ENCODE measurements around the gene CCDC50.

CCDC50 gene

DNA sequence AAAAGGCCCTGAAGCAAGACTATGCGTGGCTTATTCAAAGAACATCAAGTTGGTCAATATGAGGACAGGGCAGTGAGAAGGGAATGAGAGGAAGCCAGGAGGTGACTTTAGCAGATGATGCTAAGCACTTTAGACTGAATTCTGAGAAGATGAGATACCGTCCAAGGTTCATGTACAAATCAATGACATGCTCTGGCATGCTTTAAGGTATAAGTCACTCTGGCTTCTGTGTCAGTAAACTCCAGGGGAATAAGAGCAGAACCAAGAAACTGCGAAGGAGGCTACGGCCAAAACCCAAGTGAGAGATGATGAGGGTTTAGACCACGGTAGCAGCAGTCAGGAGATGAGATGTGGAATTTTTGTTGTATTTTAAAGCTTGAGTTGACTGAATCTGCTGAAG, 8.9 kb upstream of the CCDC50 start:
- DNase-seq: no peak

GRCh38 chr3:191321019-191321767, 8.0 kb upstream of the CCDC50 start:
- no peak for DNase-seq

DNA sequence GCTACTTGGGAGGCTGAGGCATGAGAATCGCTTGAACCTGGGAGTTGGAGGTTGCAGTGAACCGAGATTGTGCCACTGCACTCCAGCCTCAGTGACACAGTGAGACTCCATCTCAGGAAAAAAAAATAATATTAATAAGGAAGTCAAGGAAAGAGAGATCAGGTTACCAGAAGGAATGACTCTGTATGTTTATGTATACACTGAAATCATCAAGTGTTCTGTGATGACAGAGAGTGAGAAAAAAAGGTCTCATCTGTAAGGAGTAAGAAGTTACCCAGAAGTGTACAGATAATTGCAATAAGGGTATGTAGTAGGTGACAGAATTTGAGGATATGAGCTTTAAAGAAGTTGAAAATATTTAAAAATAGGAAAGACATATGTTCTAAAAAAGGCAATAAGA, 4.3 kb upstream of the CCDC50 start:
- no peak for DNase-seq

DNA sequence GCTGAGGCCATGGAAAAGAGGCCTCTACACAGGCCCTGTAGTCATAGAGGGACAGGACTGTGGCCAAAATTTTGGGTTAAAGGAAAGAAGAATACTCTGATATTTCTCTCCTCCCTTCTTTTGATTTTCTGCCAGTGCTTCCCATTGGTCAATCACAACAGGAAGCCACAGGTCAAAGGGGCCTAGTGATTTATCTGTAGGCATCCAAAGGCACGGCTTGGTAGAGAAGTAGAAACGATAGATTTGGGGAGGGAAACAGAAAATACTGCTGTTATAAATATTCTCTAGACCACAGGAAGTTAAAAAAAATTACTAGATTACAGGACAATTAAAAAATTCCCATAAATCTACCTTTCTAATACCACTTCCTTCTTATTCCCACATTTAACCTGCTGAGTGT, 1.7 kb upstream of the CCDC50 start:
- no peak for DNase-seq

DNA sequence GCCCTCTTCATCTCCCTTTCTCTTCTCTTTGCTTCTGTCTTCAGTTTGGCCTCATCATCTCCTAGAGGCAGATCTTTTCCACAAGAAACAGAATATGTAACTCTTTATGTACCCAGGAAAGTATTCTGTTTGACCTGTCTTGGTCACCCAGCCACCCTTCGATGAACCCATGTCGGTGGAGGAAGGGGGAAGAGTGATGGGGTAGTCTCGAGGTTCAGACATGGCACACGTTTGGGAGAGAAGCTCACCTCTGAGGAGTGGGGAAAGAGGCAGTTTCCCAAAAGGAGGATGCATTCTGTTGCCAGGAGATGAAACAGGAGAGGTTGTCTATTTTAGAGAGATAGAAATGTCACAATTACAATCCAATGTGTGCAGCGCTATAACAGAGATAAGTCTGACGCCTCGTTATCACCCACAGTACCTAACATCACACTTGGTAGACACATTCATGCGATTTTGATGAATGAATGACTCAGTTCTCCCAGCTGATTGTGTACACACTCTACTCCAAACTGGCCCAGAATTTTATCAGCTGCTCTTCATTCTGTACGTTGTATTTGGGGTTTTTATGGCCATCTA, 722 bp upstream of the CCDC50 start:
- DNase-seq: peak; percentile 13

- peak; percentile 75 for DNase-seq
Measured at GRCh38 chr3:191329654-191330529, 698 bp downstream of the CCDC50 start, which contains the start of gene UTS2B. Gene UTS2B (minus strand): TSS chr3:191330526. CDS start chr3:191282189, 48,337 bp downstream.

DNA sequence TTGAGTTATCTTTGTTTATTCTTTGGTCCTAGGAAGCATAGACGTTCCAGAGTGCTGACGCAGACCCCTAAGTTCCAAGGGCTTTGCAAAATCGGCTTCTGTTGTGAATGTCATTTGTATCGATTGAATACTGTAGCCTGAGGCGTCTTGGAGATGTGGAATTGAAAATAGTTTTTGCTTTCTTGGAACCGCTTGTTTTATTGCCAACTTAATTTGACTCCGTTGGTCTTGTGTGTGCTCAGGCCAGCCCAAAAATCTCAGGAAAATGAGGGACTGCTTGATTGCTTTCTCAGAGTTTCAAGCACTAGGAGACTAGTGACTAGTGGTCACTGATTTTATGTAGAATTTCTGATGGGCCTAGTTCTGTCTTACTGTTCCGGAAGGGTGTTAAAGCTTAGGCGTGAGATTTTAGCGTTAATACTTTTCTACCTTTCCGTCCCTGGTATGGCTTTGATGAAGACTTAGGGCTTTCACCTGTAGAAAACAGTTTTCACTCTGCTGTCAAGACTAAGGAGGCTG, 1.4 kb downstream of the CCDC50 start:
- DNase-seq: no peak

GRCh38 chr3:191331388-191331787, 2.2 kb downstream of the CCDC50 start:
- DNase-seq: no peak

GRCh38 chr3:191333298-191333880, 4.2 kb downstream of the CCDC50 start:
- DNase-seq: no peak

GRCh38 chr3:191334346-191334893, 5.2 kb downstream of the CCDC50 start:
- no peak for DNase-seq

DNA sequence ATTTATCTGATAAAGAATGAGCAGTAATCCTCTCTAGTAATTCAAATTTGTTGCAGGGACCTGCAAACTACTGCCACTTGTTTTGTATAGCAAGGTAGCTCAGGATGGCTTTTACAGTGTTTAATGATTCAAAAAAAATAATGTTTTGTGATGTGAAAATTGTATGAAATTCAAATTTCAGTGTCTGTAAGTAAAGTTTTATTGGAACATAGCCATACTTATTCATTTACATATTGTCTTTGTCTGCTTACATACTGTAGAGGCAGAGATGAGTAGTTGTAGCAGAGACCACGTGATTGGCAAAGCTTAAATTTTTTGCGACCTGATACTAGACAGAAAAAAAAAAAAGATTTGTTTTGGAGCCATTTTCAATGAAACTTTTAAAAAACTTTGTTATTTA, 7.6 kb downstream of the CCDC50 start:
- DNase-seq: no peak

- DNase-seq: no peak
Measured at GRCh38 chr3:191338177-191338488, 8.9 kb downstream of the CCDC50 start.

DNA sequence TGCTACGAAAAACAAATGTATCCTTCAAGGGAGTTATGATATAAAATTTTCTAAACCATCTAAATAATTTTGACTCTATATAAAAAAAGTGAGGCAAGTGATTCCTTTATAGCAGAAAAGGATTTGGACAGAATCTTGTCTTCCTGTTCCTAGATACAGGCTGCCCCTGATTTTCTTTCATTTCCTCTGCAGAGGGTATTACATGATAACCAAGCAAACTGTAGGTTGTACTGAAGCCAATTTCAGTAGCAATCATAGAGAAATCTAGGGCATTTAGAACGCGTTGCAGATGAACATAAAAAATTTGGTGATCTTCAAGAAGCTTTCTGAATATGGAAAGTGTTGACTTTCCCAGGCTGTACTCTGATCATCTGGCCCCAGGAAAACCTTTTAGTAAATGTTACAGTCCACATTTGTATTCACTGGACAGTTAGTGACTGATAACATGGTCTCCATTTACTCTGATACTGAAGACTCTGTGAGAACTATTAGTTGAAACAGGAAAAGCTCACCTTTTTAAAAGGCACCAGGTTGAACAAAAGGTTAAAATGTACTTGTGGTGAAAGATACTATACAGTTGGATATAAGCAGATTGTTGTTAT, 10.2 kb downstream of the CCDC50 start:
- no peak for DNase-seq

GRCh38 chr3:191340351-191340750, 11.2 kb downstream of the CCDC50 start:
- no peak for DNase-seq

GRCh38 chr3:191340966-191341365, 11.8 kb downstream of the CCDC50 start:
- DNase-seq: no peak

DNA sequence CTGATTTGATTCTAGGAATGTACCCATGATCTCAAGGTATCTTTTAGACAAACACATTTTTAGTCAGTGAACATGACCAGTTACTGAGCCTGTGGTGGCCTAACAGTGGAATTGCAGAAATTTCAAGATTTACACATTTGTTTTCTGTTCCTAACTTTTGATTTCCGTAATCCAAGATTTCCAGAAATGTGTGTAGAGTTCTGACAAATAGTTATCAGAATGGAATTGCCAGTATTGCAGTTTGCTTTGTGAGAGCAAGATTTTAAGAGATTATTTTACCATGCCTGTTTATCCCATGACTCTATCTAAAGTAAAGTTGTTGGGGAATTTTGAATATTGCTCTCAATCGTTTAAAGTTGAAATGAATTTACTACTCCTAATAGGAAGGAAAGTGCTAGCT, 12.8 kb downstream of the CCDC50 start:
- no peak for DNase-seq

DNA sequence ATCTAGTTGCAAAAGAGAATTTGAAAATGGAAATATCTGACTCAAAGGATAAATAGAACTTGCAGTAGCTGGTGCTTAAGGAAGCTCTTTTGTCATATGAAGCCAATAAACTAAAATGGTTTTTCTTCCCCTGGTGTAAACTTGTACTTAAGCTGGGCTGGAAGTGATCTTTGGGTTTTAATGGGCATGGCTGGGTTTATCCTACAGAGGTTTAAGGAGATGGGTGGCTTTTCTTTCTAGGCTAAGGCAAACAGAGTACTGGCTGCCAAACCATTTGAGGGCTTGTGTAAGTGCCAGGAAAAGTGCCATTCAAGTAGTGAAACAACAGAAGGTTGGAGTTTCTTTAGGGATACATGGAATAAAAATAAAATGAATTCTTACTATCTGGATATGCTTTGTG, 13.2 kb downstream of the CCDC50 start:
- peak; percentile 21 for DNase-seq

GRCh38 chr3:191343115-191343514, 13.9 kb downstream of the CCDC50 start:
- no peak for DNase-seq

DNA sequence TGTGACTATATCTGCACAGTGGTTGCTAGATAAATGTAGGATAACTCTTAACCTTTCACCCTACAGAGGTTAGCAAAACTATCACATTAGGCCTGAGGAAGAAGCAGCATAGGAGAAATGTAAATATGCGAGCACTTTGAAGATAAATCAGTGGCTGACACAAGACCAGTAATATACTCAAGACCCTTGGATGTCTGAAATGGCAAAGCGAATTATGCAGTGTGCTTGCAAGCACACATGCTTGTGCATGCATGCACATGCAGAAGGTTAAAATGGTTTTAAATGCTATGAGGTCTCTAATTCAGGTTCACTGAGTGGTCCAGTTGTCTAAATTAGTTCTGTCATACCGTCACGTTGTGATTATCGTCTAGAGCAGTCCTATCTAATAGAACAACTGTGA, 14.7 kb downstream of the CCDC50 start:
- DNase-seq: no peak

- no peak for DNase-seq
Measured at GRCh38 chr3:191345334-191345733, 16.1 kb downstream of the CCDC50 start.

GRCh38 chr3:191347228-191347627, 18.0 kb downstream of the CCDC50 start:
- DNase-seq: no peak

DNA sequence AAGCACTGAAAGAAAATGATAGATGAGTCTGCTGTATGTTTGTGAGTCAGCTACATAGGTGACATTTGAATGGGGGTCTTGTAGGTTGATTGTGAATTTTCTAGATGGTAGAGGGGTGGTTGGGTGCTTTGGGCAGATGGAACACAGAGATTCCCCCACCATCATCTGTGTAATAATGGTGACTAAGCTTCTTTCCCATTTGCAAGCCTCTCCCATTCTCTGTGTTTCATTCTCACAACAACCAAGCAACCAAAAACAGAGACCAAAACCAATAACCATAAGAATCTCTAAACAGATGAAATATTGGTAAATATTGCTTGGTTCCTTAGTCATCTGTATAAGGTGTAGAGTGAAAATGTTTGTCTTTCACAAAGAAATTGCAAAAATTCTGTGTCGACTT, 18.9 kb downstream of the CCDC50 start:
- no peak for DNase-seq

Measured in right hindlimb (tissue), 1 donor.